ENCODE results near the gene TSPEAR.

TSPEAR gene

DNA sequence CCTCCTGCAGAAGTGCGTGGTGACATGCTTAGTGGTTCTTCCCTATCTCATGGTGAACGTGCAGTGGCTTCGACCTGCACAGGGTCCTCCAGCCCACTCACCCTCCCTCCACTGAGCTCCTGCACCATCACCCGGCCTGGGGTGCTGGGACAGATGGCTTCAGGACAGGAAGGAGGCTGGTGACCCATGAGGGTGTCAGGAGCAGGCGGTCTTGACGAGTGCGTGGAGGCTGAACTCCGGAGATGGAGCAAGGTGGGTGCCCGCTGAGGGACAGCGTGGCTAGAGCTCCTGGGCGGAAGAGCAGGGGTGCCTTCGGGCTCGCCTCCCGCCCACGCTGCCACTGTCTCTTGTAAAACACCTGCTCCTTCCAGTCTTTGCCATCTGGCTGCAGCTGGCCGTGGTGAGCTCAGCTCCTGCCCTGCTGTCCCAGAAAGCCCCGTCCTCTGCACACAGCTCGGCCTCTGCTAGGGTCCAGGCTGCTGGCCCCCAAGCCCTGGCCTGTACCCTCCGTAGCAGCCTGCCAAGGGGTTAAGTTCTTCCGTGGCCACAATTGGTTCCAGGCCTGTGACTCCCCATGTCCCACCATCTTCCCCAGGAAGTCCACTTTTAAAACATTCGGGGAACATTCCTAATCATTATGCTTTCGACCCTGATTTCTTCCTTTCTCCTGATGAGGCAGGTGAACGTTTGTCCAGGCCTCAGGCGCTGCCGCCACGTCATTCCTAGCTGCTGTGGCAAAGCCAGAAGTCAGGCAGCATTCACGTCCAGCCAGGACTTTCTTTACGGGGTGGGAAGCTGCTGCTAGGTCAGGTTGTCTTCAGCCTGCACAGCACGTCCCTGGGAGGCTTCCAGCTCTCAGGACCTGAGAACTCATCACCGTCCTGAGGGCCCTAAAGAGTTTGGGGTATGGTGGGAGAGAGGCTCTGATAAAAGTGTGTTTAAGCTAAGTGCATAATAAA lies 179.5 kb downstream of the TSPEAR start:
- TF ChIP-seq OSR1 (CRISPR knock-in tag; IDR thresholded peaks at IDR 0.05) (no peak), ISL1 (CRISPR knock-in tag; IDR thresholded peaks at IDR 0.05) (no peak), ZFP30 (CRISPR knock-in tag; IDR thresholded peaks at IDR 0.05) (no peak), CSDC2 (CRISPR knock-in tag; IDR thresholded peaks at IDR 0.05) (no peak)
- TF ChIP-seq, protein P1, sequence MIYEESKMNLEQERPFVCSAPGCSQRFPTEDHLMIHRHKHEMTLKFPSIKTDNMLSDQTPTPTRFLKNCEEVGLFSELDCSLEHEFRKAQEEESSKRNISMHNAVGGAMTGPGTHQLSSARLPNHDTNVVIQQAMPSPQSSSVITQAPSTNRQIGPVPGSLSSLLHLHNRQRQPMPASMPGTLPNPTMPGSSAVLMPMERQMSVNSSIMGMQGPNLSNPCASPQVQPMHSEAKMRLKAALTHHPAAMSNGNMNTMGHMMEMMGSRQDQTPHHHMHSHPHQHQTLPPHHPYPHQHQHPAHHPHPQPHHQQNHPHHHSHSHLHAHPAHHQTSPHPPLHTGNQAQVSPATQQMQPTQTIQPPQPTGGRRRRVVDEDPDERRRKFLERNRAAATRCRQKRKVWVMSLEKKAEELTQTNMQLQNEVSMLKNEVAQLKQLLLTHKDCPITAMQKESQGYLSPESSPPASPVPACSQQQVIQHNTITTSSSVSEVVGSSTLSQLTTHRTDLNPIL (CRISPR knock-in tag; IDR thresholded peaks at IDR 0.05; ENCODE audit: low read depth): no peak
- no peak for ATAC-seq

GRCh38 chr21:44530903-44531605 lies 180.3 kb downstream of the TSPEAR start:
- no peak for ATAC-seq
- TF ChIP-seq ZNF8 (CRISPR knock-in tag; IDR thresholded peaks at IDR 0.05) (no peak), TCF4 (CRISPR knock-in tag; IDR thresholded peaks at IDR 0.05; ENCODE audit: borderline replicate concordance) (no peak), CSDC2 (CRISPR knock-in tag; IDR thresholded peaks at IDR 0.05) (no peak)

DNA sequence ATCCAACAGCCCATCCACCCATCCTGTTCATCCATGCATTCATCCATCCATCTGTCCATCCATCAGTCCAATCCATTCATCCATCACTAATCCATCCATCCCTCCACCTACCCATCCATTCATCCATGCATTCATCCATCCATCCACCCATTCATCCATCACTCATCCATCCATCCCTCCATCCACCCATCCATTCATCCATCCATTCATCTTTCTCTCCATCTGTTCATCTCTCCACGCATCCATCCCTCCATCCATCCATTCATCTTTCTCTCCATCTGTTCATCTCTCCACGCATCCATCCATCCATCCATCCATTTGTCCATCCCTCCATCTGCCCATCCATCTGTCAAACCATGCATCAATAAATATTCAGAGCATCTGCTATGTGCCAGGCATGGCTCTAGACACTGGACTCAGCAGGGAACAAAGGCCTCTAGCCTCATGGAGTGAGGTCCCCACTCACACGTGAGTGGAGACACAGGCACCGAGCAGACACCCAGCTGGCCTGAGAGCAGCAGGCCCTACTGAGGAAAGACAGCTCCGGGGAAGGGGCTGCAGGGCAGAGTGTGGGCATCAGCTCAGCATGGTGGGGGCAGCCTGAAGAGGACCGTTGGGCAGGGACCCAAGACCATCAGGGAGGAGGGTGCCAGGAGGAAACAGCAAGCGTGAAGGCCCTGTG lies 181.0 kb downstream of the TSPEAR start:
- no peak for ATAC-seq
- no peak for TF ChIP-seq ISL1 (CRISPR knock-in tag; IDR thresholded peaks at IDR 0.05)
- TF ChIP-seq, protein P1 (CRISPR knock-in tag; IDR thresholded peaks at IDR 0.05; ENCODE audit: low read depth): no peak
- no peak for TF ChIP-seq TCF4 (CRISPR knock-in tag; IDR thresholded peaks at IDR 0.05; ENCODE audit: borderline replicate concordance)
- no peak for TF ChIP-seq ZNF8 (CRISPR knock-in tag; IDR thresholded peaks at IDR 0.05)
- TF ChIP-seq ZC3H10 (CRISPR knock-in tag; IDR thresholded peaks at IDR 0.05): no peak
- TF ChIP-seq ZFP3 (CRISPR knock-in tag; IDR thresholded peaks at IDR 0.05): no peak
- TF ChIP-seq TOX (CRISPR knock-in tag; IDR thresholded peaks at IDR 0.05; ENCODE audit: borderline replicate concordance): no peak
- TF ChIP-seq CSRNP3 (CRISPR knock-in tag; IDR thresholded peaks at IDR 0.05): no peak
- no peak for TF ChIP-seq ZNF70 (CRISPR knock-in tag; IDR thresholded peaks at IDR 0.05)
- TF ChIP-seq TSHZ2 (CRISPR knock-in tag; IDR thresholded peaks at IDR 0.05): no peak
- no peak for TF ChIP-seq PPARA (CRISPR knock-in tag; IDR thresholded peaks at IDR 0.05; ENCODE audit: borderline replicate concordance)
- TF ChIP-seq ZNF565 (CRISPR knock-in tag; conservative IDR thresholded peaks at IDR 0.05; ENCODE audit: low read depth): no peak
- no peak for TF ChIP-seq RARB (CRISPR knock-in tag; IDR thresholded peaks at IDR 0.05)
- no peak for TF ChIP-seq GLIS3 (CRISPR knock-in tag; IDR thresholded peaks at IDR 0.05)

DNA sequence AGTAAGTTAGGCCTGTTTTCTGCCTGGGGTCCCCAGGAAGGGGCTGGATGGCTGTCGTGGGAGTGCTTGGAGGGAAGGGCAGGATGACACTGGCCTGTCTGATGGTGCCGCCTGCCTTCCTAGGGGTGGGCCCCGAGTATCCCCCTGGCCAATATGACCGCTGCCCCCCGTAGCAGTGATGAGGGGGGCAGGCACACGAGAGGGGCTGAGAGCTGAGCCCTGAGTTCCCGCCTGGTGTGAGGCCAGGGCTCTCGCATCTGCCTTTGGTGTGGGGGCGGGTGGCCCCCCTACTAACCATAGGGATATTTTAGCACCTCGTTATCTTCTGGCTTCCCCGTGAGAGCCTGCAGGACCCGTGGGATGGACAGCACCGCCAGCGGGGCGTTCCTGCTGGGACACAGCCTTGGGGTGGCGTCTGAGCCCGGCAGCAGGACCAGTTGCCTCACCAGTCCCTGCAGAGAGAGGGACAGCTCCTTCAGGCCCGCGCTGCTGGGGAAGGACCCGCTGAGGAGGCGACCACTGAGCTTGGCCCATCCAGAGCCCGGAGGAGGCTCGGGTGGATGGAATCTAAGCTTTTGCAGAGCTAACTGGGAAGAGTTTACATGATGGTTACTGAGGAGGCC lies 181.8 kb downstream of the TSPEAR start:
- no peak for TF ChIP-seq PPARA (CRISPR knock-in tag; IDR thresholded peaks at IDR 0.05; ENCODE audit: borderline replicate concordance)
- TF ChIP-seq, protein P2, sequence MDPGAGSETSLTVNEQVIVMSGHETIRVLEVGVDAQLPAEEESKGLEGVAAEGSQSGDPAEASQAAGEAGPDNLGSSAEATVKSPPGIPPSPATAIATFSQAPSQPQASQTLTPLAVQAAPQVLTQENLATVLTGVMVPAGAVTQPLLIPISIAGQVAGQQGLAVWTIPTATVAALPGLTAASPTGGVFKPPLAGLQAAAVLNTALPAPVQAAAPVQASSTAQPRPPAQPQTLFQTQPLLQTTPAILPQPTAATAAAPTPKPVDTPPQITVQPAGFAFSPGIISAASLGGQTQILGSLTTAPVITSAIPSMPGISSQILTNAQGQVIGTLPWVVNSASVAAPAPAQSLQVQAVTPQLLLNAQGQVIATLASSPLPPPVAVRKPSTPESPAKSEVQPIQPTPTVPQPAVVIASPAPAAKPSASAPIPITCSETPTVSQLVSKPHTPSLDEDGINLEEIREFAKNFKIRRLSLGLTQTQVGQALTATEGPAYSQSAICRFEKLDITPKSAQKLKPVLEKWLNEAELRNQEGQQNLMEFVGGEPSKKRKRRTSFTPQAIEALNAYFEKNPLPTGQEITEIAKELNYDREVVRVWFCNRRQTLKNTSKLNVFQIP (CRISPR knock-in tag; IDR thresholded peaks at IDR 0.05; ENCODE audit: borderline replicate concordance, low read depth): no peak
- no peak; the same call in 2 of the 3 replicates for ATAC-seq

Measured in SK-N-SH treated with all-trans-retinoic acid at 6 μM for 48 hours (cell line).